CD4-positive, alpha-beta T cell treated with Interleukin-6 at 100 ng/mL for 8 hours (primary cell): ENCODE measurements around the gene PFKM.

ENCODE experiments used
- DNase-seq: peaks from one replicate; pipeline ENCODE4 v3.0.0-alpha.2; 2020; ENCODE audit warnings: mixed read lengths, low spot score

Gene PFKM

DNA sequence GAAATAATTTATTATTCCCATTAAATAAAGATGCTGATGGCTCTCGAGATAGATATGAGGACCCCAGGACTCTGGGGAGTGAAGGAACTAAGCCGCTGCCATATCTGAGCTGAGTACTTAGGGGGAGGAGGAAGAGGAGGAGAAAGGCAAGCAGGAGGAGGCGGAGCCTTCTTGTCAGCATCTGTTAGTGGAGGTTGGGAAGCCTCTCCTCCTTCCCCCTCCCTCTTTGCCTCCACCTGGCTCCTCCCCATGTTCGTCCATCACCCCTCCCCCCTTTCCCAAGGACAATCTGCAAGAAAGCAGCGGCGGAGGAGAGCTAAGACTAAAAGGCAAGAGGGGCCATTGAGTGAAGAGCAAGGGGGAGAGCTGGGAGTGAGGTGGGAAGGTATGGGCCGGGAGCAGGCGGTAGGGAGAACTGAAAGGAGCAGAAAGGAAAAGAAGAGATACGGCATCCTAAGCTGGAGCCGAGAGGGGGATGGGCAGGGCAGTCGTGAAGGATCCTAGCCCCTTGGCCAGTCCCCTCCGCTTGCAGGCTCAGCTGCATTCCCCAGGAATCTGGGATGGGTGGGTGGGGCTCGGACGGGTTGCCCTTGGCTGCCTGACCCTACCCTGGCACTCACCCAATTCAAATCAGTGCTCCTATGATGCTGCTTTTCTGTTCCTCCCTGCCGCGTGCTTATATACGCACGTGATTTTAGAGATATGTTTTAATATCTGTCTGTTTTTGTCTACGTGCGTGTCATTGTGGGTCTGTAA is at the start of gene PFKM:
Gene PFKM (plus strand): TSS at position 287 of the 756 bp plus-strand sequence. CDS start 3,411 bp downstream, outside the sequence.
- peak; percentile 79 for DNase-seq

- no peak for DNase-seq
Measured at GRCh38 chr12:48070033-48070432, 49.1 kb upstream of the PFKM start.

DNA sequence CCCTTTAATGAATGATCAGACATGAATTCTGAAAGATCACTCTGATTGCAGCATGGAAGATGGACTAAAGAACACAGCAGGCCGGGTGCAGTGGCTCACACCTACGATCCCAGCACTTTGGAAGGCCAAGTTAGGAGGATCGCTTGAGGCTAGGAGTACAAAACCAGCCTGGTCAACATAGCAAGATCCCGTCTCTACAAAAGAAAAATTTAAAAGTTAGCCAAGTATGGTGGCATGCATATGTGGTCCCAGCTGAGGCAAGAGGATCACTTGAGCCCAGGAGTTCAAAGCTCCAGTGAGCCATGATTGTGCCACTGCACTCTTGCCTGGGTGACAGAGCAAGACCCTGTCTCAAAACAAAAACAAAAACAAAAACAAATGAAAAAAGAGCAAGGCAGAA is 48.4 kb upstream of the PFKM start:
- DNase-seq, result no peak

- DNase-seq, result no peak
Measured at GRCh38 chr12:48071808-48072207, 47.4 kb upstream of the PFKM start.

DNA sequence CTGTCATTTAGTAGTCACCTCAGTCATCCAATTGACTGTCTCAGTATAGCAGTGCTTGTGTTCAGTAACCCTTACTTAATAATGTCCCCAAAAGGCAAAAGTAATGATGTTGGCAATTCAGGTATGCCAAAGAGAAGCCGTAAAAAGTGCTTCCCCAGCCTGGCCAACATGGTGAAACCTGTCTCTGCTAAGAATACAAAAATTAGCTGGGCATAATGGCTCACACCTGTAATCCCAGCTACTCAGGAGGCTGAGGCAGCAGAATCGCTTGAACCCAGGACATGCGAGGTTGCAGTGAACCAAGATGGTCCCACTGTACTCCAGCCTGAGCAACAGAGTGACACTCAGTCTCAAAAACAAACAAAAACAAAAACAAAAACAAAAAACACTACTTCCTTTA is 46.9 kb upstream of the PFKM start:
- no peak for DNase-seq

DNA sequence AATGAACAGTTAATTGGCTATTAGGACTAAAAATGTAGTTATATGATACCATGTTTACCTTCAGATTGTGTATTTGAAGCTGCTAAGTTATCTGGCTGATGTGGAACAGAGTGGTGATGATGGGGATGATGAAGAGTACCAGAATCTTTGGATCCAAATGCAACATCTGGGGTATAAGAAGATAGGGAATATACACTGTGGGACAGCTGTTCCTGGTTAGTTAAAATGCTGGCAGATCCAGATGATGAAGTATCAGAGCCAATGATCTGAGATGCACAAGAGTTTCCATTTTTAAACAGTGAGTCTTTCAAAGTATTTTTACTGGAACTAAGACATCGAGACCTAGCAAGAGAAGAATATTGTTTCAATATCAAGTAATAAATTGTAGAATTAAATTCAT is 44.9 kb upstream of the PFKM start:
- no peak for DNase-seq

- no peak for DNase-seq
Measured at GRCh38 chr12:48075832-48076231, 43.3 kb upstream of the PFKM start.

DNA sequence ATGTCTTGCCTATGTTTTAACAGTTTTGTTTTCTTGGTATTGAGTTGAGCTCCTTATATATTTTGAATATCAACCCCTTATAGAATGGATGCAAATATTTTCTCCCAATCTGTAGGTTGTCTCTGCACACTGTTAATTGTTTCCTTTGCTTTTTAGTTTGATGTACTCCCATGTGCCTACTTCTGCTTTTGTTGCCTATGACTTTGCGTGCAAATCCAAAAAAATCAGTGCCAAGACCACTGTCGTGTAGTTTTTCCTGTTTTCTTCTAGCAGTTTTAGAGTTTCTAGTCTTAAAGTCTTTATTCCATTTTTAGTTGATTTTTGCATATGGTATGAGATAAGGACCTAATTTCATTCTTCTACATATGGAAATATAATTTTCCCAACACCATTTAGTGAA is 42.1 kb upstream of the PFKM start:
- no peak for DNase-seq

DNA sequence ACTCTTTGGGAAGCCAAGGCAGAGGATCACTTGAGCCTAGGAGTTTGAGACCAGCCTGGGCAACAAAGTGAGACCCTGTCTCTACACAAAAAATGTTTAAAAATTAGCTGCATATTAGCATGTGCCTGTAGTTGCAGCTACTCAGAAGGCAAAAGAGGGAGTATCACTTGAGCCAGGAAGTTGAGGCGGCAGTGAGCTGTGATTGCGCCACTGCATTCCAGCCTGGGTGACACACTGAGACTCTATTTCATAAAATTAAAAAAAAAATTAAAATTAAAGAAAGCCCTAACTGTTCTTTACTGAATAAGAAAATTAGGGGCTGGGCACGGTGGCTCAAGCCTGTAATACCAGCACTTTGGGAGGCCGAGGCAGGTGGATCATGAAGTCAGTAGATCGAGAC is 40.3 kb upstream of the PFKM start:
- no peak for DNase-seq

GRCh38 chr12:48080285-48080684 is 38.9 kb upstream of the PFKM start:
- no peak for DNase-seq

DNA sequence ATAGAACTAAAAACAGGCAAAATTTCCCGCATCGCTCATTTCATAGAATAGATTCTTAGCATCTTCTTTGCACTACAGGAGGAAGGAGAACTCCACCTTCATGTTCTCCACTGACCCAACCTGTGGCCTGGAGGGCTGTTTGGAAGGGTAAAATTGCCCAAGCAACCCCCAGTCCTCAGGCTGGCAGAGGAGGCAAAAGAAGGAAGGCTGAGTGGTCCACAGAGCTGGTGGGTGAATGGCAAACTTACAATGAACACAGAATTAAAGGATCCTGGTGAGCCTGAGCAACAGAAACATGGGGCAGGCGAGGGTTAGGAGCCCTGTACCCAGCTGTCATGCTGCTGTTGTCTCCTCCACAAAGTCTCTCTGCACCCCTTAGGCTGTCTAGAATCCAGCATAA is 38.3 kb upstream of the PFKM start:
- no peak for DNase-seq

GRCh38 chr12:48084066-48084465 is 35.1 kb upstream of the PFKM start:
- no peak for DNase-seq

DNA sequence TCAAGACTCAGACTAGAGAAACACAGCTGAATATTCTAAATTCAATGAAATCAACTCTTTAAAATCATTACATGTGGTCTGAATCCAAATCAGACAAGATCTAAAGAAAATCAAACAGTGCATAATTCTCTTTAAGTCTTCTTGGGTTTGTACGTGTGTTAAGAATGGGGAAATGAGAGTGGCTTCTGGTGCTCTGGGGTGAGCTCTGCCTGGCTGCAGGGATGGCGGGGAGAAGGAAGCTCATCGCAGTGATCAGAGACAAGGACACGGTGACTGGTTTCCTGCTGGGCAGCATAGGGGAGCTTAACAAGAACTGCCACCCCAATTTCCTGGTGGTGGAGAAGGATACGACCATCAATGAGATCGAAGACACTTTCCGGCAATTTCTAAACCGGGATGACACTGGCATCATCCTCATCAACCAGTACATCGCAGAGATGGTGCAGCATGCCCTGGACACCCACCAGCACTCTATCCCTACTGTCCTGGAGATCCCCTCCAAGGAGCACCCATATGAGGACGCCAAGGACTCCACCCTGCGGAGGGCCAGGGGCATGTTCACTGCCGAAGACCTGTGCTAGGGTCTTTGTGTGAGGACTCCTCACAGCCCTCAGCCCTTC is 34.2 kb upstream of the PFKM start:
- no peak for DNase-seq

DNA sequence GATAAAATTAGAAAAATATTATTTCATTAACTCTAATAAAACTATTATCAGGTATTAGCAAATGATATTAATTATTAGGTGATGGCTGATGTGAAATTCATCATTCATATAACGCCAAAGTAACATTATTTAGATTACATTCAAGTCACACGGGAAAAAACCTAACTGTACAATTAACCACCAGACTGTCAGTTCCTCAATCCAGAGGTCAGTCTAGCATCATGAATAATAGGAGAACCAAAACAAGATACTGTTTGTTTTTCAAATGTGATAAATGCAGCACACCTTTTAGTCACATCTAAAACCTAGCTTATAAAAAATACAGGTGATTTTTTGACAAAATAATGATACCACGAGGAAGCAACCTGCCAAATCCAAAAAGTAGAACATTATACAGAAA is 32.8 kb upstream of the PFKM start:
- DNase-seq, result no peak

GRCh38 chr12:48092611-48093010 is 26.6 kb upstream of the PFKM start:
- DNase-seq, result no peak

DNA sequence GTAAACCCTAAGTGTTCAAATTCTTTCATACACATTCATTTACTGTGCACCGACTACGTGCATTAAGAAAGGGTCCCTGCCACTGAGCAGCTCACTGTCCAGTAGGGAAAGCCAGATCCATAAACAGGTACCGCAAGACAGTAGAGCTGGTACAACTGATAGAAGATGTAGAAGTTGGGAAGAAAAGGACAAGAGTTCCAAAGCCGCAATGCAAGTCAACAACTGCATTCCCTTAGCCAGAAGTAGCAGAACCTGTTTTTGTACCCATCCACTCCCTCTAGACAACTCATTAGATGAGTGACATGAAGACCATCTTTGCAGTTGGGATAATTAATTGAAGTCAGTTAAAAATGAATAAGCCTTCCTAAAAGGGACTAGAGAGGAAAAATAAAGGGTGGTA is 14.6 kb upstream of the PFKM start:
- DNase-seq, result no peak

DNA sequence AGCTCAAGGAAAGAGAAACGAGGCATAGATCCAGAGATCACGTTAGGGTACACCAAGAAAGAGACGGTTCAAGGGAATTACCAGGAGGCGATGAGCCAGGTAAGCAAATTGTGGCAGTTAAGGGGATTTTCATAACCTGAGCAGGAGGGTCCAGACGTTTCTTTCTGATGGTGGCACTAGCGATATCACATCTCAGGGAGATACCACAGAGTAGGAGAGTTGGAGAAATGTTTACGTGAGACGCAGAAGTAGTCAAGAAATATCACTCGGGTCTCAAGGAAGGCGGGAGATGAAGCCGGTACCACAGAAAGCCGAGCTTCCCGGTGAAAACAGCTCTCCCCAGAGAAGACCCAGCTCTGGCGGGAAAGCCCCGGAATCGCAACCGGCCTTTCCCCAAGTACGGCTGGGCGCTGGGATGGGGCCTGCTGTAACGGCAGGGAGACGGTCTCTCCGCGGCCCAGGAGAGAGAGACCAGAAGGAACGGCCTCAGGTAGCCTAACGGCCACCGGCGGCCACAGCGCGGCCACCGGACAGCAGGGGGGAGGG is 13.8 kb upstream of the PFKM start:
- DNase-seq, result peak; percentile 25

DNA sequence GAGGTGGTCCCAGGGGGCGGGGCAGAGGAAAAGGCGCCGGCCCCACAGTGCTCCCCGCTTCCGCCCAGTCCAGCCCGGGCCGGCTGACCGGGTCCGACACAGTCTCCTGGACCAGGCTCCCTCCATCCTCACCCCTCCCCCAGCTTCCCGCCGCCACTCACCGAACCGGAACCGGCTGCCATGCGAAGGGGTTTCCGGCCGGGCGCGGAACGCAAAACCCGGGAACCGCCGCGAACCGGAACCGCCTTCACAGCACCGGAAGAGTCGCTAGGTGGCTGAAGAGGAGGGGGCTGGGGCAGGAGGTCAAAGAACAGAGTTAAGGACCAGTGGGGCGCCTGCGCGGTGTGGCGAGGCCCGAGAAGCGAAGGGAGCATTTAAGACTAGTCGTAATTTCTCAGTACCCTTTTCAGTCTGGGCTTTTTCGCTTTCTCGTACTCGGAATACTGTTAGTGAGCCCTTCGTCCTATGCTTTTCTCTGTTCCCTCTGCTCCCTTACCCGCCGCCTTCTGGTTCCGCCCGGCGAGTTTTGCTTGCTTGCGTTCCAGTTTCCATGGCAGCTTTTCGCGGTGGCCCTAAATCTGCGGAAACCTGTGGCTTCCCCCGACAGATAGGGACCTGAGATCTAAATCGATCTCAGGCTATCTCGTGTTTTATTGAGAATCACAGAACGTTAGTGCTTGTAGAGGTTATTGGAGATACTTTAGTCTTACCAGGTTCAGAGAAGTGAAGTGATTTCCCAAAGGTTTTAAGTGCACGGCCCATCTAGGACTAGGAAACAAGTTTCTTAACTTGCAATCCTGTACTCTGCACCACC is 13.1 kb upstream of the PFKM start, which contains the start of gene SENP1:
Gene SENP1 (minus strand): TSS at position 213 of the 814 bp plus-strand sequence. CDS start 4,607 bp downstream, outside the sequence.
- DNase-seq, result peak; percentile 84

- DNase-seq, result no peak
Measured at GRCh38 chr12:48106681-48107613, 12.2 kb upstream of the PFKM start.

GRCh38 chr12:48109424-48109823 is 9.7 kb upstream of the PFKM start:
- no peak for DNase-seq

GRCh38 chr12:48110691-48111311 is 8.4 kb upstream of the PFKM start:
- DNase-seq, result no peak
